ENCODE data around the gene CFAP77.
A peak's percentile ranks its signal among the peaks of the same experiment; 100 is the strongest.

CFAP77 gene

GRCh38 chr9:132451276-132451675 is 41.3 kb downstream of the CFAP77 start:
- ChIA-PET CTCF (no interaction called here), POLR2A (no interaction called here)
- no peak for TF ChIP-seq NFRKB (IDR thresholded peaks at IDR 0.05)
- no peak for TF ChIP-seq ZNF384 (IDR thresholded peaks at IDR 0.05)
- TF ChIP-seq HDGF (IDR thresholded peaks at IDR 0.05; ENCODE audit: borderline replicate concordance): no peak
- TF ChIP-seq PKNOX1 (IDR thresholded peaks at IDR 0.05): no peak
- TF ChIP-seq ELF4 (IDR thresholded peaks at IDR 0.05): no peak
- no peak for TF ChIP-seq SUZ12 (IDR thresholded peaks at IDR 0.05)
- TF ChIP-seq CTBP1 (IDR thresholded peaks at IDR 0.05; ENCODE audit: borderline replicate concordance): no peak
- no peak for TF ChIP-seq BHLHE40 (IDR thresholded peaks at IDR 0.05; ENCODE audit: borderline replicate concordance)
- no peak for TF ChIP-seq ARNT (IDR thresholded peaks at IDR 0.05)
- no peak for TF ChIP-seq FOXA1 (IDR thresholded peaks at IDR 0.05)
- no peak for TF ChIP-seq SP1 (IDR thresholded peaks at IDR 0.05)
- TF ChIP-seq FOXM1 (IDR thresholded peaks at IDR 0.05; ENCODE audit: borderline replicate concordance): no peak
- no peak for DNase-seq (ENCODE audit: extremely low spot score)

GRCh38 chr9:132456241-132456640 is 46.2 kb downstream of the CFAP77 start:
- TF ChIP-seq SP1 (IDR thresholded peaks at IDR 0.05): no peak
- TF ChIP-seq ARNT (IDR thresholded peaks at IDR 0.05): no peak
- TF ChIP-seq SUZ12 (IDR thresholded peaks at IDR 0.05): no peak
- no peak for TF ChIP-seq FOXK2 (IDR thresholded peaks at IDR 0.05)
- no peak for TF ChIP-seq L3MBTL2 (conservative IDR thresholded peaks at IDR 0.05)
- no peak for TF ChIP-seq LEF1 (IDR thresholded peaks at IDR 0.05; ENCODE audit: borderline replicate concordance)
- TF ChIP-seq FOXM1 (IDR thresholded peaks at IDR 0.05; ENCODE audit: borderline replicate concordance): no peak
- no peak for TF ChIP-seq ZNF384 (IDR thresholded peaks at IDR 0.05)
- TF ChIP-seq PKNOX1 (IDR thresholded peaks at IDR 0.05): no peak
- no peak for TF ChIP-seq HDGF (IDR thresholded peaks at IDR 0.05; ENCODE audit: borderline replicate concordance)
- TF ChIP-seq NFRKB (IDR thresholded peaks at IDR 0.05): no peak
- TF ChIP-seq BHLHE40 (IDR thresholded peaks at IDR 0.05; ENCODE audit: borderline replicate concordance): no peak
- TF ChIP-seq FOXA1 (IDR thresholded peaks at IDR 0.05): no peak
- no peak for TF ChIP-seq CTBP1 (IDR thresholded peaks at IDR 0.05; ENCODE audit: borderline replicate concordance)
- no peak for TF ChIP-seq TARDBP (IDR thresholded peaks at IDR 0.05)
- TF ChIP-seq ELF4 (IDR thresholded peaks at IDR 0.05): no peak
- ChIA-PET POLR2A (no interaction called here), CTCF (no interaction called here)
- no peak for DNase-seq (ENCODE audit: extremely low spot score)

- POLR2A ChIA-PET: no interaction called here
Observed at GRCh38 chr9:132457504-132458236, 47.7 kb downstream of the CFAP77 start.

GRCh38 chr9:132458432-132458831 is 48.4 kb downstream of the CFAP77 start:
- CTCF ChIA-PET: interaction anchor here (1.1 kb wide), 1 partner anchor 46 kb away, joined by 3 read pairs; no protein-coding TSS in a partner anchor
- DNase-seq (ENCODE audit: extremely low spot score): no peak
- POLR2A ChIA-PET: no interaction called here
- TF ChIP-seq CTBP1 (IDR thresholded peaks at IDR 0.05; ENCODE audit: borderline replicate concordance) (no peak), BHLHE40 (IDR thresholded peaks at IDR 0.05; ENCODE audit: borderline replicate concordance) (no peak), FOXK2 (IDR thresholded peaks at IDR 0.05) (no peak), HDGF (IDR thresholded peaks at IDR 0.05; ENCODE audit: borderline replicate concordance) (no peak), SUZ12 (IDR thresholded peaks at IDR 0.05) (no peak), FOXM1 (IDR thresholded peaks at IDR 0.05; ENCODE audit: borderline replicate concordance) (no peak)

More at GRCh38 chr9:132457504-132458236, 47.7 kb downstream of the CFAP77 start:
- TF ChIP-seq NFRKB (IDR thresholded peaks at IDR 0.05): no peak
- CTCF ChIA-PET: interaction anchor here (1.1 kb wide), 1 partner anchor 45 kb away, joined by 3 read pairs; no protein-coding TSS in a partner anchor
- no peak for DNase-seq (ENCODE audit: extremely low spot score)

GRCh38 chr9:132459661-132460060 is 49.6 kb downstream of the CFAP77 start:
- CTCF ChIA-PET: no interaction called here
- POLR2A ChIA-PET: no interaction called here
- DNase-seq (ENCODE audit: extremely low spot score): no peak
- TF ChIP-seq PKNOX1 (IDR thresholded peaks at IDR 0.05): no peak
- TF ChIP-seq TARDBP (IDR thresholded peaks at IDR 0.05): peak; percentile 42; the same call in 1 of the 2 replicates

GRCh38 chr9:132460240-132460639 is 50.2 kb downstream of the CFAP77 start:
- POLR2A ChIA-PET: no interaction called here

More at GRCh38 chr9:132460240-132460639, 50.2 kb downstream of the CFAP77 start:
- TF ChIP-seq HDGF (IDR thresholded peaks at IDR 0.05; ENCODE audit: borderline replicate concordance) (no peak), ELF4 (IDR thresholded peaks at IDR 0.05) (no peak), PKNOX1 (IDR thresholded peaks at IDR 0.05) (no peak), ARNT (IDR thresholded peaks at IDR 0.05) (no peak), CTBP1 (IDR thresholded peaks at IDR 0.05; ENCODE audit: borderline replicate concordance) (no peak), FOXK2 (IDR thresholded peaks at IDR 0.05) (no peak), ZNF384 (IDR thresholded peaks at IDR 0.05) (no peak), FOXA1 (IDR thresholded peaks at IDR 0.05) (no peak), LEF1 (IDR thresholded peaks at IDR 0.05; ENCODE audit: borderline replicate concordance) (no peak), SUZ12 (IDR thresholded peaks at IDR 0.05) (no peak), L3MBTL2 (conservative IDR thresholded peaks at IDR 0.05) (no peak), BHLHE40 (IDR thresholded peaks at IDR 0.05; ENCODE audit: borderline replicate concordance) (no peak), NFRKB (IDR thresholded peaks at IDR 0.05) (no peak), TARDBP (IDR thresholded peaks at IDR 0.05) (no peak), FOXM1 (IDR thresholded peaks at IDR 0.05; ENCODE audit: borderline replicate concordance) (no peak), SP1 (IDR thresholded peaks at IDR 0.05) (no peak)
- CTCF ChIA-PET: no interaction called here
- DNase-seq (ENCODE audit: extremely low spot score): no peak

Data from HEK293T (cell line).